Sigmoid colon (tissue), 7 donors: Measurements from ENCODE around the gene FRS2. TPM values are rescaled to one million over a fixed set of nuclear protein-coding genes. Genes with fewer than 3 reads are reported as not detected.

Experiments
- DNase-seq: peaks from one replicate; pipeline ENCODE4 v3.0.0-alpha.2; 2019
- H3K27ac ChIP-seq, 4 donors: fragments of 200-600 bp; sonication (generic); one replicate each; pipeline ENCODE4 v1.5.1; 2016 to 2019; ENCODE audit warnings: mild to moderate bottlenecking in 1 of 4
- H3K27me3 ChIP-seq, 3 donors: fragments of 200-600 bp; sonication (generic); one replicate each; pipeline ENCODE4 v1.5.1; 2019; ENCODE audit warnings: mild to moderate bottlenecking in 1 of 3
- H3K36me3 ChIP-seq, 4 donors: fragments of 200-600 bp; sonication (generic); one replicate each; pipeline ENCODE4 v1.5.1; 2016 to 2019
- H3K4me1 ChIP-seq, 4 donors: fragments of 200-600 bp; sonication (generic); one replicate each; pipeline ENCODE4 v1.5.1; 2017 to 2019
- H3K4me3 ChIP-seq, 4 donors: fragments of 200-600 bp; sonication (generic); one replicate each; pipeline ENCODE4 v1.5.1; 2017 to 2019; ENCODE audit warnings: mild to moderate bottlenecking in 2 of 4, moderate library complexity in 1 of 4
- H3K9me3 ChIP-seq, 4 donors: fragments of 200-600 bp in 3 of 4; sonication (generic) in 3 of 4; one replicate each; pipeline versions ENCODE4 v1.5.1 to v1.6.1; 2013 to 2019
- CTCF ChIP-seq, 4 experiments: fragments of 450-650 bp in 3 of 4; fragments of 200-600 bp in 1 of 4; IDR thresholded peaks; one replicate each; pipeline ENCODE4 v1.5.1; 2016 to 2019; ENCODE audit warnings: antibody characterized with exemption in 4 of 4, mild to moderate bottlenecking in 3 of 4, moderate library complexity in 2 of 4
- EP300 ChIP-seq, 4 donors: sonication (generic); formaldehyde crosslinking; IDR thresholded peaks; one replicate each; pipeline ENCODE4 v1.6.1; 2017; ENCODE audit warnings: antibody characterized with exemption in 4 of 4
- POLR2A ChIP-seq, 2 donors: fragments of 450-650 bp; IDR thresholded peaks; one replicate each; pipeline ENCODE4 v1.6.1; 2016; ENCODE audit warnings: antibody characterized with exemption in 2 of 2, mild to moderate bottlenecking in 2 of 2, moderate library complexity in 2 of 2
- POLR2AphosphoS5 ChIP-seq, 4 donors: sonication (generic); formaldehyde crosslinking; IDR thresholded peaks; one replicate each; pipeline ENCODE4 v1.6.1; 2017; ENCODE audit warnings: antibody characterized with exemption in 4 of 4
- WGBS, 2 donors: extraction: QIAGEN DNeasy Blood & Tissue Kit; methylation state at CpG; one replicate each; pipeline ENCODE4 v1.1.7; 2013; 5-methylcytosine and 5-hydroxymethylcytosine counted together
- intact Hi-C: fragments of 100-400 bp; cut with DNase I; formaldehyde crosslinking; loops from one replicate; pipeline ENCODE4 v1.15.1; 2023
- polyA plus RNA-seq, 3 donors: library from polyadenylated mRNA; stranded (reverse); fragments of 200-250 nt; gene quantifications; one replicate each; pipeline ENCODE4 v1.2.3, GENCODE V29; 2013
- total RNA-seq, 4 donors: library from RNA; depleted of rRNA; stranded (reverse); fragments of >200 nt; gene quantifications; one replicate each; pipeline ENCODE4 v1.1.0, GENCODE V29; 2016
- donor health status: healthy with polysubstance abuse.
- donor health status: Bipolar disorder and iron deficiency.
- donor health status: healthy.

Gene FRS2
- total and polyA plus RNA-seq, 7 donors: 7.6 to 48.4 (median 33.8) TPM

DNA sequence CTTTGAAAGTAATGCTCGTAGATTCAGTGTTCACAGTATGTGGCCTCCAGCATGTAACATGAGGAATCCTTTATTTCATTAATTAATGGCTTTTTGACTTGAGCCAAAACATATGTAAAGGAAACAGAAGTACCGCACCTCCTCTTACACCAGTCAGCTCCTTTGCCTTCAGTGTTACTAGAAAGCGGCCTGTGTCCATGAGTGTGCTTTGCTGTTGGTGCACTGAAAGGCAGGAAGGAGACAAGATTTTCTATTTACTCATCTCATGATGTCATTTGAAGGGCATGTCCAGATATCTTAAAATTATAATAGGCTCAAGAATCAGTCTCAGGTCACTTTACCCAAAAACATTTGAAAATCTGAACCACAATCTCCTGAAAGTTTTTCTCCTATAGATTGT is 105.2 kb downstream of the FRS2 start:
- Histone ChIP-seq H3K4me3 (no peak overlapping the region), H3K36me3 (peaks cover 0 to 51% (median 24%) of the 10 kb centered on the region in 4 donors), H3K27me3 (no peaks in the 10 kb centered on the region), H3K4me1 (no peaks in the 10 kb centered on the region), H3K27ac (no peak overlapping the region), H3K9me3 (no peaks in the 10 kb centered on the region)
- TF ChIP-seq EP300 (IDR thresholded peaks at IDR 0.05) (no peak), POLR2AphosphoS5 (IDR thresholded peaks at IDR 0.05) (no peak), CTCF (IDR thresholded peaks at IDR 0.05) (no peak), POLR2A (IDR thresholded peaks at IDR 0.05) (no peak)
- WGBS, 2 donors: 96 to 97% methylated on average over 3 of the region's 3 CpGs
- intact Hi-C loops: no loop called here
- no peak for DNase-seq

GRCh38 chr12:69578283-69578682 is 108.1 kb downstream of the FRS2 start:
- no peak overlapping the region for H3K27ac ChIP-seq
- no peaks in the 10 kb centered on the region for H3K27me3 ChIP-seq
- 83 to 96% methylated on average over 2 of the region's 2 CpGs for WGBS, 2 donors
- no peak for TF ChIP-seq EP300 (IDR thresholded peaks at IDR 0.05)
- TF ChIP-seq POLR2AphosphoS5 (IDR thresholded peaks at IDR 0.05): no peak
- DNase-seq: no peak
- peaks cover 0 to 30% (median 12%) of the 10 kb centered on the region in 4 donors for H3K36me3 ChIP-seq
- no peak overlapping the region for H3K4me3 ChIP-seq
- no peaks in the 10 kb centered on the region for H3K4me1 ChIP-seq
- H3K9me3 ChIP-seq: no peaks in the 10 kb centered on the region
- intact Hi-C loops: no loop called here

DNA sequence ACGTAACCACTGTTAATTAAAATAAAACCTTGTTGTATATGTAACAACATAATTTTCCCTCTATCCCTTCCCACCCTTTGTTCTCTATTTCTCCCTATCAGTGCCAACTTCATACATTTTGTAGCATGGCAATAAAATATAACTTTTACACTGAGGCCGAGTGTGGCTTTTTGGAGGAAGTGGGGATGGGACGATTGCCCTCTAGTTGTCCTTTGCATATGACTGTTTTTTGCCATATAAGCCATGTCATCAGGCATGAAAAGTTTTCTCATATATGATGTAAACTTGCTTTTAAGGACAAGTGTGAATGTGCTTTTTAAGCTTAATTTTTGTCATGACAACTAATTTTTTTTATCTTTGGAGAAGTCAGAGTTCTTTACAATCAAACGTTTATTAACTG is 108.8 kb downstream of the FRS2 start:
- 39 to 66% methylated on average over 4 of the region's 4 CpGs for WGBS, 2 donors
- no peak for DNase-seq
- H3K4me3 ChIP-seq: no peak overlapping the region
- no peak for TF ChIP-seq EP300 (IDR thresholded peaks at IDR 0.05)
- no peak for TF ChIP-seq CTCF (IDR thresholded peaks at IDR 0.05)
- TF ChIP-seq POLR2AphosphoS5 (IDR thresholded peaks at IDR 0.05): no peak
- no peak for TF ChIP-seq POLR2A (IDR thresholded peaks at IDR 0.05)
- H3K9me3 ChIP-seq: no peaks in the 10 kb centered on the region
- H3K4me1 ChIP-seq: no peaks in the 10 kb centered on the region
- H3K36me3 ChIP-seq: peaks cover 0 to 22% (median 10%) of the 10 kb centered on the region in 4 donors
- no peak overlapping the region for H3K27ac ChIP-seq
- intact Hi-C loops: no loop called here
- no peaks in the 10 kb centered on the region for H3K27me3 ChIP-seq

DNA sequence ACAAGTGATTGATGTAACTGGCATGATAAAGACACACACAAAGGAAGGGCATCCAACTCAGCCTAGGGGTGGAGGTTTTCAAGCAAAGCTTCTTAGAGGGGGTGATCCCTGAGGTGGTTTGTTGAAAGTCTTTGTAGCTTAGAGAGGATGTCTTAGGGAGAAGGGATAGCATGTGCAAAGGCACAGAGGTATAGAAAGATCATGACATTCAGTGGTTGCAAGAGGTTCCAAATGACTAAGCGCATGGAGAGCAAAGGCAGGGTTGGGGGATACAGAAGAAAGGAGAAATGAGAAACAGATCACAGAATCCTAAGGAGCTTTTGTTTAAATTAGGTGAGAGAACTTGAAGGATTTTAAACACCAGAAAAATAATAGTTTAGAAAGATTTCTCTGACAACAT is 109.9 kb downstream of the FRS2 start:
- WGBS, 2 donors: 97 to 100% methylated on average over 1 of the region's 1 CpG
- no peak for DNase-seq
- H3K36me3 ChIP-seq: peaks cover 0 to 12% (median 2%) of the 10 kb centered on the region in 4 donors
- TF ChIP-seq EP300 (IDR thresholded peaks at IDR 0.05) (no peak), POLR2AphosphoS5 (IDR thresholded peaks at IDR 0.05) (no peak), CTCF (IDR thresholded peaks at IDR 0.05) (no peak), POLR2A (IDR thresholded peaks at IDR 0.05) (no peak)
- H3K27ac ChIP-seq: no peak overlapping the region
- no peaks in the 10 kb centered on the region for H3K9me3 ChIP-seq
- H3K4me3 ChIP-seq: no peak overlapping the region
- H3K4me1 ChIP-seq: no peaks in the 10 kb centered on the region
- intact Hi-C loops: loop anchor here (10.0 kb wide), 1 partner anchor 335 kb away; no protein-coding TSS in a partner anchor
- H3K27me3 ChIP-seq: no peaks in the 10 kb centered on the region

DNA sequence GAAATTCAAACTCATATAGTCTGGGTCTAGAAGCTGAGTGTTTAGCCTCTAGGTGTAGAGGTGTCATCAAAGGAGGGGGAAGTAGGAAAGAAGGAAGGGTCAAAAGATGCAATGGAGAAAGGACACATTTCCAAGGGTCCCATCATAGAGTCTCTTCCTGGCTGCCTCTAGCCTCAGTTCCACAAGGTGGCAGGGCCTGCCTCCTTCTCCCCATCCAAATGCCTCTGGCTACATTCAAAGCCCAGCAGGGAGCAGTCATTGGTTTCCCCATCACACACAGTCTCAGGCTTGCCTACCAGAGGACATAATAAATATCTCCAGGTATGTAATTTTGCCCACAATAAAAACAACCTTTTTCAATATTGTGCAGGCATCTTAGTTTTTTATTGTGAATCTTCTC is 113.0 kb downstream of the FRS2 start:
- TF ChIP-seq POLR2A (IDR thresholded peaks at IDR 0.05) (no peak), POLR2AphosphoS5 (IDR thresholded peaks at IDR 0.05) (no peak), EP300 (IDR thresholded peaks at IDR 0.05) (no peak), CTCF (IDR thresholded peaks at IDR 0.05) (no peak)
- Histone ChIP-seq H3K4me3 (no peak overlapping the region), H3K9me3 (no peaks in the 10 kb centered on the region), H3K4me1 (peaks cover 0 to 12% (median 10%) of the 10 kb centered on the region in 4 donors), H3K27me3 (no peaks in the 10 kb centered on the region), H3K36me3 (peaks cover 5 to 16% (median 8%) of the 10 kb centered on the region in 4 donors), H3K27ac (no peak overlapping the region)
- intact Hi-C loops: loop anchor here (10.0 kb wide), 1 partner anchor 338 kb away; no protein-coding TSS in a partner anchor
- DNase-seq: no peak
